ENCODE measurements around the gene FBXL7.

- TF ChIP-seq CTCF (conservative IDR thresholded peaks at IDR 0.05; ENCODE audit: low read length) (no peak), EZH2phosphoT487 (IDR thresholded peaks at IDR 0.05; ENCODE audit: borderline replicate concordance, low read depth, low read length) (no peak)
Observed at GRCh38 chr5:15807248-15807647, 307.3 kb downstream of the FBXL7 start.
